Measurements from ENCODE around the gene BCAP31. TPM values are rescaled to one million over a fixed set of nuclear protein-coding genes. Genes with fewer than 3 reads are reported as not detected.
A peak's percentile ranks its signal among the peaks of the same experiment; 100 is the strongest.

Gene BCAP31
- total and polyA plus RNA-seq, 2 donors (not counting 1 experiment from before 2014, with no cell fraction given), result 59.5 to 117 TPM

DNA sequence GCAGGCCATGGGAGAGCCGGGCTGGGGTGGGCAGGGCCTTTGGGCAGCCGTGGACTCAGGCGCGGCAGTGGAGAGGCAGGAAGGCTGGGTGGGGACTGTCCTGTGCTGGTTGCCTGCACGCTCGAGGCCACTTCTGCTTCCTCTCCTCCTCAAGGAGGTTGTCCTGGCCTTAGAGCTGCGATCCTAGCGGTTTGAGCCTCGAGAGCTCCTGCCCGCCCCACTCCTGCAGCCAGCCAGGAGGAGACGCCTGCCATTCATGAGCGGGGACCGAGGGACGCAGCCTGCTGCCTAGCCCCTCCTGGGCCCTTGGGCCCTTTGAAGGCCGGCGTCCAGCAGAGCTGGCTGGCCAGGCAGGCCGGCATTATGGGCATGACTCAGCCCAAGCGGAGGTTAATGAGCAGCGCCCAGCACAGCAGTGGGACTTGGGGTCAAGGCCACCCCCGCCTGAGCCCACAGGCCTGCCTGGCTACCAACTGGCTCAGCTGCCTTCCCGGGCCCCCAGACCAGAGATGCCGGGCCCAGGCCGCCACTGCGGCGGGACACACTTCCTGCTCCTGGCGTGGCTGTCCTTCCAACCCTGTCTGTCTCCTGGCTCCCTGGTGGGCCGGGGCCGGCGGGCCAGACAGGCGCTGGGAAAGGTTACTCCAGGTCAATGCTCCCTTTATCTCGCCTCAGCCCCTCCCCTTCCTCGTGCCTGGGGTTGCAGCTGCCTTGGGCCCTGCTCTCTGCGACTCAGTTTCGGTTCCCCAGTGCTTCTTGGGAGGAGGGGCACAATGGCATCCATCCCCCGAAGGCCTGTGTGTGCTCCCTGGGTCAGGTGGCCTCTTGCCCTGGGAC, 2.3 kb upstream of the BCAP31 start:
- Histone ChIP-seq H3K27me3 (replicated peaks in 1 of 4; ENCODE audit: control extremely low read depth in 1 of 4, control insufficient read depth in 3 of 4, insufficient read depth in 4 of 4, low read length in 3 of 4) (no peaks in the 10 kb centered on the region), H3K79me2 (ENCODE audit: control insufficient read depth, insufficient read depth, low read length) (peaks cover 61% of the 10 kb centered on the region), H3K4me3 (ENCODE audit: control extremely low read depth in 1 of 5, extremely low read depth in 1 of 5, insufficient read depth in 1 of 5, low read depth in 2 of 5, low read length in 4 of 5) (peak overlapping the region in 4 of 5 experiments; percentile 41 to 47 (median 44)), H3K4me1 (ENCODE audit: control insufficient read depth in 2 of 2, insufficient read depth in 2 of 2, low read length in 2 of 2) (peaks cover 37 to 42% of the 10 kb centered on the region in 2 donors), H3K36me3 (replicated peaks in 1 of 2; ENCODE audit: control extremely low read depth in 1 of 2, control insufficient read depth in 1 of 2, extremely low read depth in 1 of 2, insufficient read depth in 2 of 2, low read length in 1 of 2) (peaks cover 0 to 8% of the 10 kb centered on the region in 2 experiments), H2AFZ (ENCODE audit: insufficient read depth, low read depth, low read length, poor library complexity, severe bottlenecking) (no peak overlapping the region), H3K9me3 (ENCODE audit: control extremely low read depth in 1 of 3, control insufficient read depth in 2 of 3, insufficient read depth in 1 of 3, low read length in 2 of 3) (no peaks in the 10 kb centered on the region), H3K4me2 (replicated peaks; ENCODE audit: low read depth, low read length, poor library complexity, severe bottlenecking) (peak overlapping the region; percentile 75), H3K27ac (ENCODE audit: low read length in 2 of 2) (peak overlapping the region; percentile 88 to 92), H4K20me1 (ENCODE audit: control insufficient read depth, insufficient read depth, low read length, poor library complexity, severe bottlenecking) (peaks cover 15% of the 10 kb centered on the region), H3K9ac (ENCODE audit: low read length) (peak overlapping the region; percentile 49)
- ATAC-seq (ENCODE audit: low read depth) (peak; percentile 48), DNase-seq (peak; percentile 87)
- Mint-ChIP-seq H3K4me1 (peaks cover 47% of the 10 kb centered on the region), H3K27ac (peak overlapping the region; percentile 93), H3K9me3 (ENCODE audit: insufficient read depth) (no peaks in the 10 kb centered on the region), H3K27me3 (no peaks in the 10 kb centered on the region), H3K4me3 (peak overlapping the region; percentile 83)
- TF ChIP-seq, protein P1, sequence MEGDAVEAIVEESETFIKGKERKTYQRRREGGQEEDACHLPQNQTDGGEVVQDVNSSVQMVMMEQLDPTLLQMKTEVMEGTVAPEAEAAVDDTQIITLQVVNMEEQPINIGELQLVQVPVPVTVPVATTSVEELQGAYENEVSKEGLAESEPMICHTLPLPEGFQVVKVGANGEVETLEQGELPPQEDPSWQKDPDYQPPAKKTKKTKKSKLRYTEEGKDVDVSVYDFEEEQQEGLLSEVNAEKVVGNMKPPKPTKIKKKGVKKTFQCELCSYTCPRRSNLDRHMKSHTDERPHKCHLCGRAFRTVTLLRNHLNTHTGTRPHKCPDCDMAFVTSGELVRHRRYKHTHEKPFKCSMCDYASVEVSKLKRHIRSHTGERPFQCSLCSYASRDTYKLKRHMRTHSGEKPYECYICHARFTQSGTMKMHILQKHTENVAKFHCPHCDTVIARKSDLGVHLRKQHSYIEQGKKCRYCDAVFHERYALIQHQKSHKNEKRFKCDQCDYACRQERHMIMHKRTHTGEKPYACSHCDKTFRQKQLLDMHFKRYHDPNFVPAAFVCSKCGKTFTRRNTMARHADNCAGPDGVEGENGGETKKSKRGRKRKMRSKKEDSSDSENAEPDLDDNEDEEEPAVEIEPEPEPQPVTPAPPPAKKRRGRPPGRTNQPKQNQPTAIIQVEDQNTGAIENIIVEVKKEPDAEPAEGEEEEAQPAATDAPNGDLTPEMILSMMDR (IDR thresholded peaks at IDR 0.05), result no peak
- intact Hi-C loops (cut with micrococcal nuclease), result loop anchor here (1.0 kb wide), 2 partner anchors 9 to 202 kb away; no protein-coding TSS in a partner anchor
- POLR2A ChIA-PET, result interaction anchor here (0.6 to 1.6 kb wide), 4 partner anchors 200 to 572 kb away, joined by 3 to 6 read pairs (median 3); partner anchors contain the start of genes ARHGAP4 and RENBP
- CTCF ChIA-PET, result interaction anchor here (0.7 to 2.0 kb wide), 4 partner anchors 10 to 243 kb away, joined by 3 to 7 read pairs (median 4); partner anchors contain the start of genes PLXNB3 and SLC6A8
- 19% methylated on average over 28 of the region's 35 CpGs for WGBS (ENCODE audit: insufficient coverage)

- ChIA-PET CTCF (interaction anchor here (2.0 kb wide), 1 partner anchor 38 kb away, joined by 7 read pairs; the partner anchor contains the start of gene PLXNB3), POLR2A (interaction anchor here (0.6 to 1.6 kb wide), 3 partner anchors 219 to 572 kb away, joined by 3 read pairs; partner anchors contain the start of gene RENBP)
- Histone ChIP-seq H3K9me3 (ENCODE audit: control extremely low read depth in 1 of 3, control insufficient read depth in 2 of 3, insufficient read depth in 1 of 3, low read length in 2 of 3) (no peaks in the 10 kb centered on the region), H3K4me1 (ENCODE audit: control insufficient read depth in 2 of 2, insufficient read depth in 2 of 2, low read length in 2 of 2) (peaks cover 37 to 42% of the 10 kb centered on the region in 2 donors), H3K27ac (ENCODE audit: low read length in 2 of 2) (peak overlapping the region; percentile 88 to 92), H3K27me3 (replicated peaks in 1 of 4; ENCODE audit: control extremely low read depth in 1 of 4, control insufficient read depth in 3 of 4, insufficient read depth in 4 of 4, low read length in 3 of 4) (no peaks in the 10 kb centered on the region), H3K9ac (ENCODE audit: low read length) (no peak overlapping the region), H3K4me3 (ENCODE audit: control extremely low read depth in 1 of 5, extremely low read depth in 1 of 5, insufficient read depth in 1 of 5, low read depth in 2 of 5, low read length in 4 of 5) (peak overlapping the region in 4 of 5 experiments; percentile 41 to 47 (median 44)), H3K36me3 (replicated peaks in 1 of 2; ENCODE audit: control extremely low read depth in 1 of 2, control insufficient read depth in 1 of 2, extremely low read depth in 1 of 2, insufficient read depth in 2 of 2, low read length in 1 of 2) (peaks cover 0 to 10% of the 10 kb centered on the region in 2 experiments), H3K79me2 (ENCODE audit: control insufficient read depth, insufficient read depth, low read length) (peaks cover 62% of the 10 kb centered on the region), H3K4me2 (replicated peaks; ENCODE audit: low read depth, low read length, poor library complexity, severe bottlenecking) (peak overlapping the region; percentile 75), H2AFZ (ENCODE audit: insufficient read depth, low read depth, low read length, poor library complexity, severe bottlenecking) (no peak overlapping the region), H4K20me1 (ENCODE audit: control insufficient read depth, insufficient read depth, low read length, poor library complexity, severe bottlenecking) (peaks cover 15% of the 10 kb centered on the region)
- Mint-ChIP-seq H3K4me1 (peaks cover 43% of the 10 kb centered on the region), H3K4me3 (peak overlapping the region; percentile 65), H3K27ac (peak overlapping the region; percentile 93), H3K27me3 (no peaks in the 10 kb centered on the region), H3K9me3 (ENCODE audit: insufficient read depth) (no peaks in the 10 kb centered on the region)
- 97% methylated on average over 15 of the region's 35 CpGs for WGBS (ENCODE audit: insufficient coverage)
- DNase-seq (no peak), ATAC-seq (ENCODE audit: low read depth) (no peak)
- intact Hi-C loops (cut with micrococcal nuclease), result loop anchor here (1.0 to 2.0 kb wide), 2 partner anchors 199 to 202 kb away; no protein-coding TSS in a partner anchor
- no peak for TF ChIP-seq EZH2 (IDR thresholded peaks at IDR 0.05; ENCODE audit: borderline replicate concordance, insufficient read depth, low read depth, low read length, poor library complexity, severe bottlenecking)
- TF ChIP-seq, protein P1 (IDR thresholded peaks at IDR 0.05), result no peak
These were observed 1.7 kb upstream of the BCAP31 start for GRCh38 chrX:153725832-153726285.
